Astrocyte (in vitro differentiated cells and primary cell): ENCODE measurements around the gene ANKRD44. TPM values are rescaled to one million over a fixed set of nuclear protein-coding genes. Genes with fewer than 3 reads are reported as not detected.

Source experiments
- DNase-seq: peaks from one replicate; pipeline ENCODE4 v3.0.0-alpha.2; 2010; ENCODE audit warnings: low read depth
- FAIRE-seq: peaks from 2 replicates; lab custom pipeline; 2011; peaks lifted over from hg19 to GRCh38; lab: Jason Lieb, UNC
- H2AFZ ChIP-seq: 2 replicates; pipeline ENCODE4 v1.6.0; 2012; ENCODE audit warnings: low read depth, low read length, inconsistent platforms
- H3K27ac ChIP-seq: 2 replicates; pipeline ENCODE4 v1.5.1; 2011; ENCODE audit warnings: low read depth, low read length, inconsistent platforms
- H3K27me3 ChIP-seq: 2 replicates; pipeline ENCODE4 v1.6.0; 2011; ENCODE audit warnings: low read length, inconsistent platforms; ENCODE audit not compliant: insufficient read depth
- H3K36me3 ChIP-seq: 2 replicates; pipeline ENCODE4 v1.5.1; 2011; ENCODE audit warnings: low read length, inconsistent platforms; ENCODE audit not compliant: insufficient read depth
- H3K4me1 ChIP-seq: 2 replicates; pipeline ENCODE4 v1.5.1; 2011; ENCODE audit warnings: low read length, inconsistent platforms; ENCODE audit not compliant: insufficient read depth
- H3K4me2 ChIP-seq: 2 replicates; pipeline ENCODE4 v1.6.0; 2012; ENCODE audit warnings: low read length, inconsistent platforms
- H3K4me3 ChIP-seq: 2 replicates; pipeline ENCODE4 v1.5.1; 2011; ENCODE audit warnings: low read depth, mild to moderate bottlenecking, low read length, inconsistent platforms; ENCODE audit not compliant: insufficient read depth
- H3K79me2 ChIP-seq: 2 replicates; pipeline ENCODE4 v1.6.0; 2012; ENCODE audit warnings: mild to moderate bottlenecking, low read length, inconsistent platforms; ENCODE audit not compliant: insufficient read depth
- H3K9ac ChIP-seq: 2 replicates; pipeline ENCODE4 v1.6.0; 2012; ENCODE audit warnings: mild to moderate bottlenecking, low read length, inconsistent platforms
- H3K9me3 ChIP-seq: 2 replicates; pipeline ENCODE4 v1.5.1; 2012; ENCODE audit warnings: low read depth, mild to moderate bottlenecking, low read length, inconsistent platforms; ENCODE audit not compliant: insufficient read depth
- H4K20me1 ChIP-seq: 2 replicates; pipeline ENCODE4 v1.6.0; 2012; ENCODE audit warnings: low read length, inconsistent platforms; ENCODE audit not compliant: insufficient read depth
- H3K27ac Mint-ChIP-seq: one replicate; pipeline ENCODE4 v1.8.0; 2021; ENCODE audit warnings: mild to moderate bottlenecking, mixed read lengths; ENCODE audit not compliant: unreplicated experiment
- H3K27me3 Mint-ChIP-seq: one replicate; pipeline ENCODE4 v1.8.0; 2021; ENCODE audit warnings: low read depth, mixed read lengths; ENCODE audit not compliant: unreplicated experiment
- H3K36me3 Mint-ChIP-seq: one replicate; pipeline ENCODE4 v1.8.0; 2021; ENCODE audit warnings: low read depth, mixed read lengths; ENCODE audit not compliant: unreplicated experiment
- H3K4me1 Mint-ChIP-seq: one replicate; pipeline ENCODE4 v1.8.0; 2021; ENCODE audit warnings: low read depth, mixed read lengths; ENCODE audit not compliant: unreplicated experiment
- H3K4me3 Mint-ChIP-seq: one replicate; pipeline ENCODE4 v1.8.0; 2021; ENCODE audit warnings: mild to moderate bottlenecking, moderate library complexity, mixed read lengths; ENCODE audit not compliant: unreplicated experiment
- H3K9me3 Mint-ChIP-seq: one replicate; pipeline ENCODE4 v1.8.0; 2021; ENCODE audit warnings: mild to moderate bottlenecking, mixed read lengths; ENCODE audit not compliant: unreplicated experiment
- EZH2 ChIP-seq: IDR thresholded peaks from 2 replicates; pipeline ENCODE4 v1.6.1; 2012; ENCODE audit warnings: mild to moderate bottlenecking, low read length, inconsistent platforms; ENCODE audit not compliant: insufficient read depth
- total RNA-seq: library from RNA; stranded (reverse); gene quantifications from 2 replicates; pipeline ENCODE4 v1.2.1, GENCODE V29; 2021
- TF ChIP-seq, protein P1 (sequence below): IDR thresholded peaks from 2 replicates; pipeline ENCODE4 v1.5.1; 2011; ENCODE audit warnings: low read depth, mild to moderate bottlenecking, inconsistent platforms, low read length, moderate library complexity; ENCODE audit not compliant: insufficient read depth

The ANKRD44 gene
- total RNA-seq, 1 donor from 2014 or later: 7.2 TPM

DNA sequence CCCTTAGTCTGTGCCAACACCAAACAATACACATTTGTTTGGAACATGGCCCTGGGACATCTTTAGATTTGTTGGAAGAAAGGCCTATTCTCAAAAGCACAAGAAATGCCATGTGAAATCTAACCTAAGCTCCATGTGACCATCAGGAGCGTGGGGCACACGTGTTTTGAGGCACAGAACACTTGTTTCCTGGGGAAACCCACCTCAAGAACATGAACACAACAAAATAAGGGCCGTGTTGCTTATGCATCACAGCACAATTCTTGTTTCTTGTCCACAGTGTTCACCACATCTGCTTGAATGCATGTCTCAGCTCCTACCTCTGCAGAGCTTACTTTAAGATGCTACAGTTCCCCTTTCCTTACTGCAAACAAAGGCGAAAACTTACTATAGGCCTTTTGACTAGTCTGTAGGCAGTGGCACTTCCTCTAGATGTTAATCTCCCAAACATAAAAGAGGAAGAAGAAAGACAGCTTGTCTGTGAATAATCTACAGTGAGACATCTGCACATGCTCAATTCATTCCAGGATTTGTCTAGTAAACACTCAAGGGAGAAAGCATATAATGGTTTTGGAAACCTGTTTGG, 165.0 kb downstream of the ANKRD44 start:
- Histone ChIP-seq H3K27ac (no peak overlapping the region), H3K27me3 (no peaks in the 10 kb centered on the region), H3K4me2 (no peak overlapping the region), H3K9me3 (no peaks in the 10 kb centered on the region), H3K4me3 (no peak overlapping the region), H3K4me1 (no peaks in the 10 kb centered on the region), H4K20me1 (no peaks in the 10 kb centered on the region), H3K36me3 (no peaks in the 10 kb centered on the region), H3K9ac (no peak overlapping the region), H2AFZ (no peak overlapping the region), H3K79me2 (no peaks in the 10 kb centered on the region)
- TF ChIP-seq, protein P1, sequence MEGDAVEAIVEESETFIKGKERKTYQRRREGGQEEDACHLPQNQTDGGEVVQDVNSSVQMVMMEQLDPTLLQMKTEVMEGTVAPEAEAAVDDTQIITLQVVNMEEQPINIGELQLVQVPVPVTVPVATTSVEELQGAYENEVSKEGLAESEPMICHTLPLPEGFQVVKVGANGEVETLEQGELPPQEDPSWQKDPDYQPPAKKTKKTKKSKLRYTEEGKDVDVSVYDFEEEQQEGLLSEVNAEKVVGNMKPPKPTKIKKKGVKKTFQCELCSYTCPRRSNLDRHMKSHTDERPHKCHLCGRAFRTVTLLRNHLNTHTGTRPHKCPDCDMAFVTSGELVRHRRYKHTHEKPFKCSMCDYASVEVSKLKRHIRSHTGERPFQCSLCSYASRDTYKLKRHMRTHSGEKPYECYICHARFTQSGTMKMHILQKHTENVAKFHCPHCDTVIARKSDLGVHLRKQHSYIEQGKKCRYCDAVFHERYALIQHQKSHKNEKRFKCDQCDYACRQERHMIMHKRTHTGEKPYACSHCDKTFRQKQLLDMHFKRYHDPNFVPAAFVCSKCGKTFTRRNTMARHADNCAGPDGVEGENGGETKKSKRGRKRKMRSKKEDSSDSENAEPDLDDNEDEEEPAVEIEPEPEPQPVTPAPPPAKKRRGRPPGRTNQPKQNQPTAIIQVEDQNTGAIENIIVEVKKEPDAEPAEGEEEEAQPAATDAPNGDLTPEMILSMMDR: no peak
- no peak for TF ChIP-seq EZH2
- no peaks in the 10 kb centered on the region for H3K9me3 Mint-ChIP-seq
- no peak overlapping the region for H3K27ac Mint-ChIP-seq
- no peaks in the 10 kb centered on the region for H3K36me3 Mint-ChIP-seq
- no peak for DNase-seq
- FAIRE-seq: no peak
- H3K4me1 Mint-ChIP-seq: peaks cover 8% of the 10 kb centered on the region
- H3K27me3 Mint-ChIP-seq: no peaks in the 10 kb centered on the region
- no peak overlapping the region for H3K4me3 Mint-ChIP-seq

DNA sequence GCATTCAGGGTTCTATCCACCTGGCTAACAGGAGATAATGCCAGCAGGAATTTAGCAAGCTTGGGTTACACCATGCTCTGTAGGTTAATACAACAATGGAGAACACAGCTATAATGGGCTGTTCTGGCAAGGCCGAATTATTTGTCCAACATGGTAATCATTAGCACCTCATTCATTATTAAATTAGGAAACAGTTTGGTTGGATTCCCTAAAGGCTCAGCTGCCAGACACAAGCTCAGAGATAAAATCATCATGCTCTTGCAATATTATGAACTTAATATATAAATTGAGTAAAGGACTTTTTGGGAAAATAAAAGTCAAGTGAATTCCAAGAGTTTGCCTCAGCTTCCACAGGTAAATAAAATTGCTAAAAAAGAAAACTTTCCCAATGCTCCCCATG, 166.4 kb downstream of the ANKRD44 start:
- Mint-ChIP-seq H3K9me3 (no peaks in the 10 kb centered on the region), H3K27ac (no peak overlapping the region), H3K4me3 (no peak overlapping the region), H3K27me3 (no peaks in the 10 kb centered on the region), H3K4me1 (peaks cover 8% of the 10 kb centered on the region), H3K36me3 (no peaks in the 10 kb centered on the region)
- H3K79me2 ChIP-seq: no peaks in the 10 kb centered on the region
- H3K4me1 ChIP-seq: no peaks in the 10 kb centered on the region
- FAIRE-seq (no peak), DNase-seq (no peak)
- no peak overlapping the region for H3K4me2 ChIP-seq
- no peaks in the 10 kb centered on the region for H3K9me3 ChIP-seq
- H3K9ac ChIP-seq: no peak overlapping the region
- no peaks in the 10 kb centered on the region for H3K27me3 ChIP-seq
- H4K20me1 ChIP-seq: no peaks in the 10 kb centered on the region
- no peak overlapping the region for H3K4me3 ChIP-seq
- TF ChIP-seq EZH2: no peak
- TF ChIP-seq, protein P1: no peak
- no peak overlapping the region for H2AFZ ChIP-seq
- no peak overlapping the region for H3K27ac ChIP-seq
- no peaks in the 10 kb centered on the region for H3K36me3 ChIP-seq

DNA sequence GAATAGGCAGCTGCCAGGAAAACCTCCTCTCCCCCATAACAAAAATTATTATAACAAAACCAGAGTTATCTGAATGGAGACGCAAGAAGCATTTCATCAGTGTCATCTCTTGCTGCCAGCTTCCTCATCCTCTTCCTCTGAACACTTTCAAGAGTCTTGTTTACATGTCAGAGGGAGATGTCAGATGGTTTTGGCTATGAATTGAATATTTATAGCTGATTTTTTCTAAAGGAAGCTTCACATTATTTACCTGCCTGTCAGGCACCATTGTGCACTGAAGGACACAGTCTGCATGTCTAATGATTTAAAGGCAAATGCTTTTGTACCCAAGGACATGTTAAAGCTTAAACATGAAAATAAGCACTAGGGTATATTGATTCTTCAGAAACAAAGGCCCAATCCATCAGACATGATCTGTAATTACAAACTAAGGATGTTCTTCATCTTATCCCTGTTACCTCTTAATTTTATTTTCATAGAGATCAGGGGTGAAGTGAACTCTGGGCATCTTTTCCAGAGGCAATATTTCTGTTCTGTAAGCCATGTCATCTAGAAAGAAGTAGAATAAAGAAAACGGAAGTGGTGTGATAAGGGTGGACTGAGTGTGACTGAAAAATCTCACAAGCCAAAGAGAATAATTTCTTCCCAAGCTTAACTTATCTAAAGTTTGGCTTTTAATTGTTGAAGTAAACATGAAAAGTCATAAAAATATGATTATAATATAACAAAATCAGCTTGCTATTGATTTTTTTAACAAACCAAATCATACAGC, 168.7 kb downstream of the ANKRD44 start:
- FAIRE-seq (no peak), DNase-seq (no peak)
- TF ChIP-seq, protein P1: no peak
- no peak for TF ChIP-seq EZH2
- Mint-ChIP-seq H3K36me3 (no peaks in the 10 kb centered on the region), H3K27ac (no peak overlapping the region), H3K9me3 (no peaks in the 10 kb centered on the region), H3K4me3 (no peak overlapping the region), H3K4me1 (peaks cover 18% of the 10 kb centered on the region), H3K27me3 (no peaks in the 10 kb centered on the region)
- H3K4me2 ChIP-seq: no peak overlapping the region
- peaks cover 13% of the 10 kb centered on the region for H3K4me1 ChIP-seq
- no peaks in the 10 kb centered on the region for H3K36me3 ChIP-seq
- H3K4me3 ChIP-seq: no peak overlapping the region
- H3K27ac ChIP-seq: no peak overlapping the region
- H3K27me3 ChIP-seq: no peaks in the 10 kb centered on the region
- H4K20me1 ChIP-seq: no peaks in the 10 kb centered on the region
- no peak overlapping the region for H3K9ac ChIP-seq
- no peaks in the 10 kb centered on the region for H3K79me2 ChIP-seq
- no peak overlapping the region for H2AFZ ChIP-seq
- H3K9me3 ChIP-seq: no peaks in the 10 kb centered on the region
